SHP77 (cell line): ENCODE data around the gene GATAD2B.
"Not testable (repeated sequence)": the region's sequence is repeated elsewhere in the genome, so short reads cannot be mapped to it uniquely, and the experiment has no call there.

ENCODE experiments used
- DNase-seq, 2 experiments: peaks; one replicate each; lab custom pipeline; 2025; lab: John Stamatoyannopoulos, UW

The GATAD2B gene

GRCh38 chr1:153778051-153778823 is 144.5 kb downstream of the GATAD2B start:
- no peak for DNase-seq

GRCh38 chr1:153777648-153778047 is 145.1 kb downstream of the GATAD2B start:
- DNase-seq, result no peak

GRCh38 chr1:153776845-153777370 is 145.9 kb downstream of the GATAD2B start:
- DNase-seq, result no peak

GRCh38 chr1:153776352-153776751 is 146.4 kb downstream of the GATAD2B start:
- no peak for DNase-seq

GRCh38 chr1:153775458-153776327 is 147.1 kb downstream of the GATAD2B start:
- DNase-seq, result peak; percentile 74 to 89

- peak in 1 of 2 experiments; percentile 89 for DNase-seq
These were observed 147.9 kb downstream of the GATAD2B start, which contains the start of gene SLC27A3 for GRCh38 chr1:153774780-153775457. Gene SLC27A3, plus strand, starts transcription at chr1:153775407. Its CDS starts 91 bp downstream, at chr1:153775498.

- no peak for DNase-seq
These were observed 148.7 kb downstream of the GATAD2B start for GRCh38 chr1:153774026-153774595.

GRCh38 chr1:153773096-153773921 is 149.5 kb downstream of the GATAD2B start:
- no peak for DNase-seq

GRCh38 chr1:153771841-153772593 is 150.8 kb downstream of the GATAD2B start:
- DNase-seq, result no peak

- no peak for DNase-seq
These were observed 151.5 kb downstream of the GATAD2B start for GRCh38 chr1:153771261-153771660.

GRCh38 chr1:153770797-153771196 is 152.0 kb downstream of the GATAD2B start:
- DNase-seq, result no peak

- no peak for DNase-seq
These were observed 153.6 kb downstream of the GATAD2B start for GRCh38 chr1:153769221-153769620.

- DNase-seq, result no peak
These were observed 154.2 kb downstream of the GATAD2B start for GRCh38 chr1:153768316-153769181.

GRCh38 chr1:153767519-153767918 is 155.3 kb downstream of the GATAD2B start:
- DNase-seq, result no peak

- DNase-seq, result not testable (repeated sequence)
These were observed 156.1 kb downstream of the GATAD2B start for GRCh38 chr1:153766663-153767062.

- no peak for DNase-seq
These were observed 158.5 kb downstream of the GATAD2B start for GRCh38 chr1:153764310-153764709.

GRCh38 chr1:153763365-153764225 is 159.2 kb downstream of the GATAD2B start:
- DNase-seq, result no peak

- DNase-seq, result no peak
These were observed 162.3 kb downstream of the GATAD2B start for GRCh38 chr1:153760440-153760839.
